Panc1 (cell line): ENCODE results near the gene LEMD2. TPM values are rescaled to one million over a fixed set of nuclear protein-coding genes. Genes with fewer than 3 reads are reported as not detected.

Source experiments
- ATAC-seq: fragments of 200-7000 bp; cut with Tn5 transposase; 2 replicates; pipeline ENCODE4 v1.9.1; 2020; ENCODE audit warnings: mild to moderate bottlenecking, moderate library complexity
- BruUV-seq: library from RNA; stranded (reverse); fragments of 400-500 nt; replicated peaks from 2 replicates; lab custom pipeline; 2021; lab: Mats Ljungman, UMichigan
- CTCF ChIA-PET: fragments of 300-600 bp; sonication (Branson Sonifier 250); formaldehyde crosslinking; loops from one replicate; lab custom pipeline; 2022; ENCODE audit warnings: antibody characterized with exemption; lab: Charles Lee
- POLR2A ChIA-PET: fragments of 300-600 bp; sonication (Branson Sonifier 250); formaldehyde crosslinking; loops from one replicate; lab custom pipeline; 2022; ENCODE audit warnings: antibody characterized with exemption; lab: Charles Lee
- DNase-seq: peaks from one replicate; pipeline ENCODE4 v3.0.0-alpha.2; 2010; ENCODE audit warnings: low read depth, low spot score
- H3K27ac ChIP-seq: 2 replicates; pipeline ENCODE4 v1.5.1; 2011; ENCODE audit warnings: mild to moderate bottlenecking, low read length, inconsistent platforms
- H3K27me3 ChIP-seq: fragments of 200-500 bp; sonication (Bioruptor generic); 2 replicates; pipeline ENCODE4 v1.6.0; 2014; ENCODE audit warnings: low read length, inconsistent platforms; ENCODE audit not compliant: control insufficient read depth, insufficient read depth
- H3K36me3 ChIP-seq: fragments of 200-500 bp; sonication (Bioruptor generic); 2 replicates; pipeline ENCODE4 v1.5.1; 2014; ENCODE audit warnings: inconsistent platforms, mild to moderate bottlenecking, low read length, moderate library complexity; ENCODE audit not compliant: control insufficient read depth, insufficient read depth
- H3K4me1 ChIP-seq: 2 replicates; pipeline ENCODE4 v1.5.1; 2011; ENCODE audit warnings: inconsistent platforms, mild to moderate bottlenecking, low read length, moderate library complexity; ENCODE audit not compliant: control insufficient read depth, insufficient read depth
- H3K4me3 ChIP-seq, 2 experiments: 2 replicates each; pipeline ENCODE4 v1.5.1; 2011 to 2012; ENCODE audit warnings: low read depth in 2 of 2, low read length in 2 of 2, mild to moderate bottlenecking in 2 of 2, inconsistent platforms in 1 of 2, moderate library complexity in 1 of 2
- H3K9me3 ChIP-seq: fragments of 200-500 bp; sonication (Bioruptor generic); 2 replicates; pipeline ENCODE4 v1.5.1; 2014; ENCODE audit warnings: low read depth, mild to moderate bottlenecking, inconsistent platforms, low read length, moderate library complexity; ENCODE audit not compliant: control insufficient read depth, insufficient read depth
- POLR2AphosphoS5 ChIP-seq: IDR thresholded peaks from 2 replicates; pipeline ENCODE4 v1.6.1; 2012; ENCODE audit warnings: mild to moderate bottlenecking, low read depth, low read length, moderate library complexity
- SIN3A ChIP-seq: IDR thresholded peaks from 2 replicates; pipeline ENCODE4 v1.6.1; 2012; ENCODE audit warnings: low read depth, mild to moderate bottlenecking, low read length, moderate library complexity, borderline replicate concordance; ENCODE audit not compliant: insufficient read depth
- TCF7L2 ChIP-seq: IDR thresholded peaks from 2 replicates; pipeline ENCODE4 v1.6.1; 2011; ENCODE audit warnings: mild to moderate bottlenecking, low read depth, low read length, inconsistent platforms
- in situ Hi-C: cut with HindIII; loops from 2 replicates; pipeline ENCODE4 v1.10.0; 2016; ENCODE audit warnings: low sequenced_read_pairs, low pct_unique_long_range_greater_than_20kb
- intact Hi-C: fragments of 100-400 bp; cut with micrococcal nuclease; formaldehyde crosslinking; loops from one replicate; pipeline ENCODE4 v1.10.0; 2022; ENCODE audit not compliant: unreplicated experiment
- total RNA-seq: library from RNA; stranded (reverse); gene quantifications from one replicate; pipeline ENCODE4 v1.2.1, GENCODE V29; 2021; ENCODE audit not compliant: unreplicated experiment
- TF ChIP-seq, protein P1 (sequence below), 2 experiments: IDR thresholded peaks; 2 replicates each; pipeline ENCODE4 v1.6.1; 2011 to 2012; ENCODE audit warnings: low read depth in 2 of 2, control low read depth in 1 of 2, low read length in 1 of 2, mild to moderate bottlenecking in 1 of 2, moderate library complexity in 1 of 2; ENCODE audit not compliant: insufficient read depth in 1 of 2
- TF ChIP-seq, protein P2 (sequence below): fragments of 450-650 bp; IDR thresholded peaks from 2 replicates; pipeline ENCODE4 v1.5.1; 2017; ENCODE audit warnings: mild to moderate bottlenecking

LEMD2 gene
- total RNA-seq, 1 experiment from 2014 or later, result 89.8 TPM

DNA sequence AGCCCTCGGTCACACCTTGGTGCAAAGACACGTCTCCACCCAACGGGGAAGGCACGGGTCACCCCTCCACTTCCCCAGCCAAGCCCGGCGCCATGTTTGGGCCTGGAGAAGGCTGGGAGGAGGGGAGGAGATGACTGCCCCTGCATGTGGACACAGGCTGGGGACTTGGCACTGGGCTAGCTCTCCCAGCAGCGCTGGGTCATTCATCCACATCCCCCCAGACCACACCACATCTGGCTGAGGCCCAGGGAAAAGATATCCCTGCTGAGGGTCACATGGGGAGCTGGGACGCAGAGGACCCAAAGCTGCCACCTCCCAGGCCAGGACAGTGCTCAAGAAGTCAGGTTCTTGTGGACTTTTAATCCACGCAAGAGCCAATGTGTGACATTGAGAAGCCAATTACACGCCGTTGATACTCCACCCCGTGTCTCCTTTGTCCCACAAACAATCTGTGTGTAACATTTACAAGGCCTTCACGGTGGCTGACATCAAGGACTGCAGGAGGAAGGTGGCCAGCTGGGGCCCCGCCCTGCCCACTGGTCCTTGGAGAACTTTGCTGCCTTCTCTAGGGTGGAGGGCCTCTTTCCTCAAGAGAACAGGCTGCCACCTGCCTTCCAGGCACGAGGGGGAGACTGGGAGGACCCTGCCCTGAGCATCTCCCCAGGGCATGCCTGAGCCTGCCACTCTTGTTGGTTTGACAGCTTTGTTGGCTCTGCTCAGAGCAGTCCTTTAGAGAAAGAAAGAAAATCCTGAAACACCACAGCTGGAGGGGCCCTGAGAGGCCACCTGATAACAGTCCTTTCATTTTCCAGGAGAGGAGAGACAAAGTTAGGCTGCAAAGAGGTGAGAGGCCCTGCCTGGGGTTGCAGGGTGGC, 36.9 kb downstream of the LEMD2 start:
- no peak for DNase-seq
- no peak overlapping the region for H3K27ac ChIP-seq
- POLR2A ChIA-PET, result no interaction called here
- peaks cover 9% of the 10 kb centered on the region for H3K4me1 ChIP-seq
- CTCF ChIA-PET, result interaction anchor here (0.5 to 0.6 kb wide), 2 partner anchors 41 to 303 kb away, joined by 3 to 12 read pairs; no protein-coding TSS in a partner anchor
- TF ChIP-seq, protein P1, sequence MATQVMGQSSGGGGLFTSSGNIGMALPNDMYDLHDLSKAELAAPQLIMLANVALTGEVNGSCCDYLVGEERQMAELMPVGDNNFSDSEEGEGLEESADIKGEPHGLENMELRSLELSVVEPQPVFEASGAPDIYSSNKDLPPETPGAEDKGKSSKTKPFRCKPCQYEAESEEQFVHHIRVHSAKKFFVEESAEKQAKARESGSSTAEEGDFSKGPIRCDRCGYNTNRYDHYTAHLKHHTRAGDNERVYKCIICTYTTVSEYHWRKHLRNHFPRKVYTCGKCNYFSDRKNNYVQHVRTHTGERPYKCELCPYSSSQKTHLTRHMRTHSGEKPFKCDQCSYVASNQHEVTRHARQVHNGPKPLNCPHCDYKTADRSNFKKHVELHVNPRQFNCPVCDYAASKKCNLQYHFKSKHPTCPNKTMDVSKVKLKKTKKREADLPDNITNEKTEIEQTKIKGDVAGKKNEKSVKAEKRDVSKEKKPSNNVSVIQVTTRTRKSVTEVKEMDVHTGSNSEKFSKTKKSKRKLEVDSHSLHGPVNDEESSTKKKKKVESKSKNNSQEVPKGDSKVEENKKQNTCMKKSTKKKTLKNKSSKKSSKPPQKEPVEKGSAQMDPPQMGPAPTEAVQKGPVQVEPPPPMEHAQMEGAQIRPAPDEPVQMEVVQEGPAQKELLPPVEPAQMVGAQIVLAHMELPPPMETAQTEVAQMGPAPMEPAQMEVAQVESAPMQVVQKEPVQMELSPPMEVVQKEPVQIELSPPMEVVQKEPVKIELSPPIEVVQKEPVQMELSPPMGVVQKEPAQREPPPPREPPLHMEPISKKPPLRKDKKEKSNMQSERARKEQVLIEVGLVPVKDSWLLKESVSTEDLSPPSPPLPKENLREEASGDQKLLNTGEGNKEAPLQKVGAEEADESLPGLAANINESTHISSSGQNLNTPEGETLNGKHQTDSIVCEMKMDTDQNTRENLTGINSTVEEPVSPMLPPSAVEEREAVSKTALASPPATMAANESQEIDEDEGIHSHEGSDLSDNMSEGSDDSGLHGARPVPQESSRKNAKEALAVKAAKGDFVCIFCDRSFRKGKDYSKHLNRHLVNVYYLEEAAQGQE (IDR thresholded peaks at IDR 0.05; ENCODE audit: insufficient read depth in 1 of 2, low read depth in 2 of 2, low read length in 1 of 2), result no peak
- in situ Hi-C loops (no loop called here), intact Hi-C loops (no loop called here)
- H3K36me3 ChIP-seq, result no peaks in the 10 kb centered on the region
- peak; percentile 27; the same call in 1 of the 2 replicates for ATAC-seq
- H3K9me3 ChIP-seq, result no peaks in the 10 kb centered on the region
- no TSS peak for BruUV-seq
- H3K27me3 ChIP-seq, result no peaks in the 10 kb centered on the region
- H3K4me3 ChIP-seq, result no peak overlapping the region

DNA sequence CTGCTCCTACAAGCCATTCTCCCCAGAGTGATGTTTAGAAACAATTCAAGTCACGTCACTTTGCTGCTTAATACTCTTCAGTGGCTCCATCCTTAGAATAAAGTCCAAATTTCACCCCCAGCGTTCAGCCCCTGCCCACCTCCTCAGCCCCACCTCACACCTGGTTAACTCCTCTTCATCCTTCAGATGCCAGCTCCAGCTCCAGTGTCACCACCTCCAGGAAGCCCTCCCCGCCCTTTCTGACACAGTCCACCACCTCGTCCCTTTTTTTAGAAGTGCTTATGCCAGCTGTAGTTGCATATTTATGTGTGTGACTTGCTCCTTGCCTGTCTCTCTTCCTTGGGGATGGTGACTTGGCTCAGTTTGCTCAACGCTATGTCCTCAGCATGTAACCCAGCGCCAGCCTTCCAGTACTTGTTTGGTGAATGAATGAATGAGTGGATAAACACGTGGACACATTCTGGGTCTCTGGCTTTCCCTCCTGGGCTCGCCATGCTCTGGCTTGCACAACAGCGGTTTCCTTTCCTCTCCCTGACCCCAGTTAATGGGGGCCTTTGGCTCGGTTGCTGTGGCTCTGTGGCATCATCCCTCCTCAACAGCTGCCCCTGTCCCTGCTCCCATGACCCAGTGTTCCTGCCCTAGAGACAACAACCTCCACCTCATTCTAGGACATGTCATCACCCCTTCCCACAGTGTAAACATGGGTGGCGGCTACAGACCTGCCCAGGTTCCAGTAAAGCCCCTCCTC, 38.5 kb downstream of the LEMD2 start:
- BruUV-seq, result no TSS peak
- DNase-seq, result no peak
- no peak for ATAC-seq
- Histone ChIP-seq H3K9me3 (no peaks in the 10 kb centered on the region), H3K27me3 (no peaks in the 10 kb centered on the region), H3K4me3 (no peak overlapping the region), H3K27ac (no peak overlapping the region), H3K4me1 (peaks cover 12% of the 10 kb centered on the region), H3K36me3 (no peaks in the 10 kb centered on the region)
- intact Hi-C loops (no loop called here), in situ Hi-C loops (no loop called here)
- CTCF ChIA-PET, result no interaction called here
- TF ChIP-seq, protein P2, sequence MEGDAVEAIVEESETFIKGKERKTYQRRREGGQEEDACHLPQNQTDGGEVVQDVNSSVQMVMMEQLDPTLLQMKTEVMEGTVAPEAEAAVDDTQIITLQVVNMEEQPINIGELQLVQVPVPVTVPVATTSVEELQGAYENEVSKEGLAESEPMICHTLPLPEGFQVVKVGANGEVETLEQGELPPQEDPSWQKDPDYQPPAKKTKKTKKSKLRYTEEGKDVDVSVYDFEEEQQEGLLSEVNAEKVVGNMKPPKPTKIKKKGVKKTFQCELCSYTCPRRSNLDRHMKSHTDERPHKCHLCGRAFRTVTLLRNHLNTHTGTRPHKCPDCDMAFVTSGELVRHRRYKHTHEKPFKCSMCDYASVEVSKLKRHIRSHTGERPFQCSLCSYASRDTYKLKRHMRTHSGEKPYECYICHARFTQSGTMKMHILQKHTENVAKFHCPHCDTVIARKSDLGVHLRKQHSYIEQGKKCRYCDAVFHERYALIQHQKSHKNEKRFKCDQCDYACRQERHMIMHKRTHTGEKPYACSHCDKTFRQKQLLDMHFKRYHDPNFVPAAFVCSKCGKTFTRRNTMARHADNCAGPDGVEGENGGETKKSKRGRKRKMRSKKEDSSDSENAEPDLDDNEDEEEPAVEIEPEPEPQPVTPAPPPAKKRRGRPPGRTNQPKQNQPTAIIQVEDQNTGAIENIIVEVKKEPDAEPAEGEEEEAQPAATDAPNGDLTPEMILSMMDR, result no peak
- TF ChIP-seq, protein P1 (IDR thresholded peaks at IDR 0.05; ENCODE audit: insufficient read depth in 1 of 2, low read depth in 2 of 2, low read length in 1 of 2), result no peak
- no peak for TF ChIP-seq POLR2AphosphoS5
- no peak for TF ChIP-seq TCF7L2
- no peak for TF ChIP-seq SIN3A
- POLR2A ChIA-PET, result no interaction called here
